Thoracic aorta (tissue), 2 donors: Measurements from ENCODE around the gene TAF4B. TPM values are rescaled to one million over a fixed set of nuclear protein-coding genes. Genes with fewer than 3 reads are reported as not detected.

ENCODE experiments used
- ATAC-seq: fragments of 150-250 bp; one replicate; pipeline ENCODE4 v1.8.0; 2017; ENCODE audit warnings: low read depth; ENCODE audit not compliant: insufficient number of reproducible peaks, low FRiP score
- DNase-seq: peaks from one replicate; pipeline ENCODE4 v3.0.0-alpha.2; 2020; ENCODE audit warnings: low spot score
- H3K27ac ChIP-seq, 2 donors: fragments of 200-600 bp; sonication (generic); 1 replicate in 1 of 2; 2 replicates in 1 of 2; pipeline ENCODE4 v1.5.1; 2016; ENCODE audit warnings: mild to moderate bottlenecking in 2 of 2, moderate library complexity in 2 of 2
- H3K27me3 ChIP-seq: fragments of 200-600 bp; sonication (generic); replicated peaks from 2 replicates; pipeline ENCODE4 v1.6.0; 2016; ENCODE audit warnings: mild to moderate bottlenecking; ENCODE audit not compliant: insufficient read depth
- H3K36me3 ChIP-seq: fragments of 200-600 bp; sonication (generic); one replicate; pipeline ENCODE4 v1.5.1; 2016
- H3K4me1 ChIP-seq, 2 donors: fragments of 200-600 bp; sonication (generic); 1 replicate in 1 of 2; 2 replicates in 1 of 2; pipeline versions ENCODE4 v1.5.1 to v1.6.0; 2016; ENCODE audit warnings: low read depth in 2 of 2, mild to moderate bottlenecking in 1 of 2; ENCODE audit not compliant: control insufficient read depth in 1 of 2
- H3K4me3 ChIP-seq: fragments of 200-600 bp; sonication (generic); 2 replicates; pipeline ENCODE4 v1.5.1; 2016; ENCODE audit warnings: mild to moderate bottlenecking
- H3K9me3 ChIP-seq: fragments of 200-600 bp; sonication (generic); 2 replicates; pipeline ENCODE4 v1.5.1; 2016
- CTCF ChIP-seq: fragments of 200-600 bp; sonication (generic); IDR thresholded peaks from one replicate; pipeline ENCODE4 v1.5.1; 2019; ENCODE audit warnings: antibody characterized with exemption
- total RNA-seq, 2 donors: library from RNA; depleted of rRNA; stranded (reverse); fragments of >200 nt; gene quantifications; one replicate each; pipeline versions ENCODE4 v1.1.0 to v1.2.3, GENCODE V29; 2016

The TAF4B gene
- total RNA-seq, 2 donors from 2014 or later = 3.9 to 15.6 TPM

DNA sequence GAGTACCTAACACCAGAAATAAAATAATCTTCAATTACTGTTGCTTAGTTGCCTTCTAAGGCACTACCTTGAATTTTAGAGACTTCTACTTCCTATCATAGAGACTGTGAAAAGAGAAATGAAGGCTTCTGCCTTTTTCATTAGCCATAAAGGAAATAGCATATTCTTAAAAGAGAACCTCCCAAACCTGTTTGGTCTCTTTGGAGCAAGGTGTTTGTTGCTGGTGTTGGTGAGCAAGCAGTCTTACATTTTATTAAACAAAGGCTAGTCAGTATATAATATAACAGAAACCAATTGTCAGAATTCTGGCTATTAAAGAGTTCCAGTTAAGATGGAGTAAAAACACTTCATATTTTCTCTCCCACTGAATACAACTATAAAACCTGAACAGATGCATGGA, 116.4 kb downstream of the TAF4B start:
- Histone ChIP-seq H3K27ac (no peak overlapping the region), H3K4me3 (no peak overlapping the region), H3K4me1 (no peaks in the 10 kb centered on the region), H3K36me3 (no peaks in the 10 kb centered on the region), H3K9me3 (peaks cover 7% of the 10 kb centered on the region), H3K27me3 (no peaks in the 10 kb centered on the region)
- ATAC-seq (no peak), DNase-seq (no peak)
- TF ChIP-seq CTCF = no peak

GRCh38 chr18:26350961-26351360, 124.7 kb downstream of the TAF4B start:
- Histone ChIP-seq H3K36me3 (no peaks in the 10 kb centered on the region), H3K27ac (no peak overlapping the region), H3K9me3 (peaks cover 7% of the 10 kb centered on the region), H3K4me1 (no peaks in the 10 kb centered on the region), H3K27me3 (no peaks in the 10 kb centered on the region), H3K4me3 (no peak overlapping the region)
- DNase-seq (no peak), ATAC-seq (no peak)
- no peak for TF ChIP-seq CTCF

GRCh38 chr18:26356045-26356785, 130.0 kb downstream of the TAF4B start:
- no peaks in the 10 kb centered on the region for H3K4me1 ChIP-seq
- TF ChIP-seq CTCF = no peak
- no peak overlapping the region for H3K27ac ChIP-seq
- ATAC-seq = no peak
- H3K36me3 ChIP-seq = no peaks in the 10 kb centered on the region
- no peaks in the 10 kb centered on the region for H3K9me3 ChIP-seq
- H3K27me3 ChIP-seq = no peaks in the 10 kb centered on the region
- no peak overlapping the region for H3K4me3 ChIP-seq
- DNase-seq = no peak

DNA sequence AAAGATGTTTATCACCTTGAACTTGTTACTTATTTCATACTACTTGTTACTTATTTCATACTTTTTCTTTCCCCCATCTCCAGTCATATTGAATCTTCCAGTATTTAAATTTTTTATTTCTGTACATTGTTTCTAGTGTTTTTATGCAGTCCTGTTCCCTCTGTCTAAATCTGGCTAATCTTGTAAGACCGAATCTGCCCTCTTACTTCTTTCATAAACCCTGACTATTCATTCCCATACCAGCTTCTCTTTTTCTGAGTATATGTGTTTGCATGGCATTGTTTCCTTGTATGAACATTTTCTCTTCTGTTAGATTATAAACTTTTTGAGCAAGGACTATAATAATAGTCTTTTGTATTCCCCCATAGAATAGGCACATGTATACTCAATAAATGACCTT, 131.7 kb downstream of the TAF4B start:
- ATAC-seq (no peak), DNase-seq (no peak)
- Histone ChIP-seq H3K4me1 (no peaks in the 10 kb centered on the region), H3K27me3 (no peaks in the 10 kb centered on the region), H3K9me3 (no peaks in the 10 kb centered on the region), H3K4me3 (no peak overlapping the region), H3K36me3 (no peaks in the 10 kb centered on the region), H3K27ac (no peak overlapping the region)
- no peak for TF ChIP-seq CTCF

DNA sequence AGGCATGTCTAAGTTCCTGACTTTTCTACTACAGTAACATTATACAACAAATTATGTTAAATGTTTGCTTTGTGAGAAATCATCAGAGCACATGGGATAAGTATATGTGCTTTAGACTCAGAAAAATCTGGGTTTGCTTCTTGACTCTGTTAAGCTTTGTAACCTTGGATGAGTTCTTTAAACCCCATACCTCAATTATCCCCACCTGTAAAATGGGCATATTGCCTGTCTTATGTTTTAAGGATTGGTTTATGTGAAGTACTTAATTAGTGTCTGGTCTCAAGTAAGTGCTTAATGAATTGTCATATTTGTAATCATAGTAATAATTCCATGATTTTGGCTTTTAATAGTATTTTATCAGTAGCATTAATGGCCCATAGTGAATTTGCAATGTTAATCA, 135.8 kb downstream of the TAF4B start:
- Histone ChIP-seq H3K27me3 (no peaks in the 10 kb centered on the region), H3K36me3 (no peaks in the 10 kb centered on the region), H3K9me3 (no peaks in the 10 kb centered on the region), H3K4me3 (no peak overlapping the region), H3K4me1 (no peaks in the 10 kb centered on the region), H3K27ac (no peak overlapping the region)
- ATAC-seq = no peak
- DNase-seq = no peak
- TF ChIP-seq CTCF = no peak
